ENCODE measurements around the gene PROZ.
"Not testable (repeated sequence)": the region's sequence is repeated elsewhere in the genome, so short reads cannot be mapped to it uniquely, and the experiment has no call there.

Gene PROZ

GRCh38 chr13:113157206-113157928 lies 1.1 kb upstream of the PROZ start:
- DNase-seq (ENCODE audit: low read depth in 2 of 2), result no peak

- no peak for DNase-seq (ENCODE audit: low read depth in 2 of 2)
These were observed 498 bp downstream of the PROZ start for GRCh38 chr13:113158946-113159345.

- no peak for DNase-seq (ENCODE audit: low read depth in 2 of 2)
These were observed 1.3 kb downstream of the PROZ start for GRCh38 chr13:113159701-113160100.

GRCh38 chr13:113160983-113161382 lies 2.5 kb downstream of the PROZ start:
- no peak for DNase-seq (ENCODE audit: low read depth in 2 of 2)

GRCh38 chr13:113161433-113161832 lies 3.0 kb downstream of the PROZ start:
- no peak for DNase-seq (ENCODE audit: low read depth in 2 of 2)

- not testable (repeated sequence) for DNase-seq (ENCODE audit: low read depth in 2 of 2)
These were observed 3.5 kb downstream of the PROZ start for GRCh38 chr13:113161975-113162374.

- no peak for DNase-seq (ENCODE audit: low read depth in 2 of 2)
These were observed 4.6 kb downstream of the PROZ start for GRCh38 chr13:113162783-113163685.

- no peak for DNase-seq (ENCODE audit: low read depth in 2 of 2)
These were observed 6.0 kb downstream of the PROZ start for GRCh38 chr13:113164492-113164891.

- no peak for DNase-seq (ENCODE audit: low read depth in 2 of 2)
These were observed 7.8 kb downstream of the PROZ start for GRCh38 chr13:113166266-113166665.

- no peak for DNase-seq (ENCODE audit: low read depth in 2 of 2)
These were observed 8.2 kb downstream of the PROZ start for GRCh38 chr13:113166681-113167080.

GRCh38 chr13:113167155-113167554 lies 8.7 kb downstream of the PROZ start:
- DNase-seq (ENCODE audit: low read depth in 2 of 2), result no peak

- DNase-seq (ENCODE audit: low read depth in 2 of 2), result no peak
These were observed 9.1 kb downstream of the PROZ start for GRCh38 chr13:113167575-113167974.

- no peak for DNase-seq (ENCODE audit: low read depth in 2 of 2)
These were observed 9.8 kb downstream of the PROZ start for GRCh38 chr13:113168211-113168610.

GRCh38 chr13:113169277-113170272 lies 11.1 kb downstream of the PROZ start:
- no peak for DNase-seq (ENCODE audit: low read depth in 2 of 2)

GRCh38 chr13:113170511-113170910 lies 12.1 kb downstream of the PROZ start:
- DNase-seq (ENCODE audit: low read depth in 2 of 2), result no peak

GRCh38 chr13:113171250-113172125 lies 13.0 kb downstream of the PROZ start:
- no peak for DNase-seq (ENCODE audit: low read depth in 2 of 2)

GRCh38 chr13:113172419-113172926 lies 14.0 kb downstream of the PROZ start:
- no peak for DNase-seq (ENCODE audit: low read depth in 2 of 2)

GRCh38 chr13:113176280-113176679 lies 17.8 kb downstream of the PROZ start:
- DNase-seq (ENCODE audit: low read depth in 2 of 2), result no peak

GRCh38 chr13:113176822-113177221 lies 18.4 kb downstream of the PROZ start:
- DNase-seq (ENCODE audit: low read depth in 2 of 2), result no peak

- DNase-seq (ENCODE audit: low read depth in 2 of 2), result no peak
These were observed 19.8 kb downstream of the PROZ start for GRCh38 chr13:113178070-113178895.
